ELR (cell line): ENCODE measurements around the gene MAPT.

Experiments
- DNase-seq: peaks from one replicate; pipeline ENCODE4 v3.0.0-alpha.2; 2015; ENCODE audit warnings: low read depth

MAPT gene

GRCh38 chr17:46028981-46029565 is 134.7 kb downstream of the MAPT start:
- no peak for DNase-seq

GRCh38 chr17:46029627-46030026 is 135.3 kb downstream of the MAPT start:
- no peak for DNase-seq

- DNase-seq: no peak
Measured at GRCh38 chr17:46030752-46031151, 136.4 kb downstream of the MAPT start.

- no peak for DNase-seq
Measured at GRCh38 chr17:46031440-46031839, 137.1 kb downstream of the MAPT start.

GRCh38 chr17:46031920-46032319 is 137.6 kb downstream of the MAPT start:
- no peak for DNase-seq

- no peak for DNase-seq
Measured at GRCh38 chr17:46032909-46033308, 138.6 kb downstream of the MAPT start.

- DNase-seq: no peak
Measured at GRCh38 chr17:46033392-46033791, 139.0 kb downstream of the MAPT start.

- DNase-seq: no peak
Measured at GRCh38 chr17:46035112-46035818, 140.9 kb downstream of the MAPT start.

GRCh38 chr17:46036491-46036890 is 142.1 kb downstream of the MAPT start:
- no peak for DNase-seq

GRCh38 chr17:46037722-46038255 is 143.4 kb downstream of the MAPT start:
- no peak for DNase-seq

- DNase-seq: no peak
Measured at GRCh38 chr17:46038414-46038813, 144.1 kb downstream of the MAPT start.

GRCh38 chr17:46038937-46039336 is 144.6 kb downstream of the MAPT start:
- no peak for DNase-seq

GRCh38 chr17:46039592-46040186 is 145.3 kb downstream of the MAPT start:
- no peak for DNase-seq

- DNase-seq: no peak
Measured at GRCh38 chr17:46042246-46042645, 147.9 kb downstream of the MAPT start.

- no peak for DNase-seq
Measured at GRCh38 chr17:46042925-46043324, 148.6 kb downstream of the MAPT start.

- DNase-seq: no peak
Measured at GRCh38 chr17:46043606-46044005, 149.3 kb downstream of the MAPT start.

GRCh38 chr17:46044286-46044928 is 150.1 kb downstream of the MAPT start:
- peak; percentile 93 for DNase-seq

GRCh38 chr17:46044989-46045388 is 150.6 kb downstream of the MAPT start:
- DNase-seq: no peak

GRCh38 chr17:46045639-46046038 is 151.3 kb downstream of the MAPT start:
- DNase-seq: peak; percentile 40

- DNase-seq: peak; percentile 47
Measured at GRCh38 chr17:46046957-46047356, 152.6 kb downstream of the MAPT start.

- DNase-seq: no peak
Measured at GRCh38 chr17:46047398-46047797, 153.0 kb downstream of the MAPT start.

- no peak for DNase-seq
Measured at GRCh38 chr17:46047856-46048255, 153.5 kb downstream of the MAPT start.

GRCh38 chr17:46049656-46050055 is 155.3 kb downstream of the MAPT start:
- no peak for DNase-seq
